H1 (cell line): ENCODE results near the gene EHBP1. TPM values are rescaled to one million over a fixed set of nuclear protein-coding genes. Genes with fewer than 3 reads are reported as not detected.

Experiments used
- CHD7 ChIP-seq: fragments of 300-600 bp; sonication (generic); IDR thresholded peaks from 2 replicates; pipeline ENCODE4 v1.7.1; 2012; ENCODE audit warnings: low read length, moderate library complexity, mild to moderate bottlenecking, inconsistent platforms; ENCODE audit not compliant: insufficient replicate concordance
- NRF1 ChIP-seq: IDR thresholded peaks from 2 replicates; pipeline ENCODE4 v1.6.1; 2011; ENCODE audit warnings: mild to moderate bottlenecking, low read depth, low read length, improper control_type of control experiment
- POLR2A ChIP-seq, 2 experiments: IDR thresholded peaks; 1 replicate in 1 of 2; 2 replicates in 1 of 2; pipeline ENCODE4 v1.6.1; 2011; ENCODE audit warnings: low read depth in 2 of 2, low read length in 2 of 2, mild to moderate bottlenecking in 2 of 2; ENCODE audit errors: control extremely low read depth in 1 of 2
- polyA plus RNA-seq, 7 experiments: library from polyadenylated mRNA; depleted of rRNA in 3 of 7; stranded (reverse) in 5 of 7; unstranded in 2 of 7; fragments of >200 nt in 5 of 7; fragments of 200-250 nt in 2 of 7; gene quantifications; 1 replicate in 5 of 7; 2 replicates in 1 of 7; 4 replicates in 1 of 7; pipeline versions ENCODE4 v1.2.1 to v1.2.3, GENCODE V29; 2011 to 2013; ENCODE audit warnings: missing spikeins in 2 of 7, mixed read lengths in 2 of 7
- total RNA-seq: library from RNA; stranded (reverse); fragmentation: NEBNext Ultra II Directional; extraction: Animal tissue kit (Norgen Biotek cat#: 25700); gene quantifications from 2 replicates; pipeline ENCODE4 v1.2.1, GENCODE V29; 2021

EHBP1 gene
- total and polyA plus RNA-seq, 2 of the 8 experiments (the other 6 are each of a cell fraction or from before 2014, with no cell fraction given), result 12.0 to 64.1 TPM

GRCh38 chr2:62792408-62792807 lies 86.9 kb downstream of the EHBP1 start (continued):
- TF ChIP-seq CHD7 (no peak), NRF1 (no peak), POLR2A (IDR thresholded peaks at IDR 0.05; ENCODE audit: control extremely low read depth in 1 of 2, low read depth in 2 of 2, low read length in 2 of 2) (no peak)
